ENCODE results near the gene DLG5.

GRCh38 chr10:77796311-77796915 lies 130.1 kb downstream of the DLG5 start:
- TF ChIP-seq CTCF (IDR thresholded peaks at IDR 0.05 in 2 of 3, conservative IDR thresholded peaks at IDR 0.05 in 1 of 3; ENCODE audit: control insufficient read depth in 2 of 3, extremely low read depth in 1 of 3, insufficient read depth in 1 of 3, low read depth in 3 of 3, low read length in 3 of 3) (no peak), E2F8 (IDR thresholded peaks at IDR 0.05; ENCODE audit: low read depth, partially characterized antibody) (no peak), ZNF274 (IDR thresholded peaks at IDR 0.05; ENCODE audit: insufficient read depth, insufficient read length) (no peak)
